A549 (cell line): ENCODE results near the gene TRMT11. TPM values are rescaled to one million over a fixed set of nuclear protein-coding genes. Genes with fewer than 3 reads are reported as not detected.

Experiments used
- ATAC-seq, 2 experiments: fragments of 200-7000 bp in 1 of 2; fragments of >200 bp in 1 of 2; cut with Nextera tagmentation in 1 of 2; cut with Tn5 transposase in 1 of 2; 3 replicates each; pipeline versions ENCODE4 v1.8.0 to v1.9.1; 2018 to 2020; ENCODE audit warnings: mild to moderate bottlenecking in 1 of 2, moderate library complexity in 1 of 2
- CTCF ChIA-PET: fragments of 300-600 bp; sonication (Branson Sonifier 250); formaldehyde crosslinking; extraction: SDS; loops from one replicate; lab custom pipeline; 2021; ENCODE audit warnings: antibody characterized with exemption, inconsistent platforms; lab: Yijun Ruan, JAX
- POLR2A ChIA-PET: fragments of 350-600 bp; formaldehyde crosslinking; extraction: SDS; loops from one replicate; lab custom pipeline; 2021; ENCODE audit warnings: antibody characterized with exemption, inconsistent platforms; lab: Yijun Ruan, JAX
- DNase-seq, 2 experiments: peaks; one replicate each; pipeline versions ENCODE4 v3.0.0 to v3.0.0-alpha.2; 2011 to 2016; ENCODE audit warnings: low read depth in 1 of 2, low spot score in 1 of 2
- FAIRE-seq: peaks from 2 replicates; lab custom pipeline; 2011; peaks lifted over from hg19 to GRCh38; lab: Jason Lieb, UNC
- H3K27ac ChIP-seq, 2 experiments: fragments of >200 bp; sonication (Bioruptor Twin); formaldehyde crosslinking; 3 replicates each; pipeline ENCODE4 v1.5.1; 2016 to 2017
- H3K4me1 ChIP-seq: fragments of >200 bp; sonication (Bioruptor Twin); formaldehyde crosslinking; 3 replicates; pipeline ENCODE4 v1.6.1; 2016
- H3K4me2 ChIP-seq: fragments of >200 bp; sonication (Bioruptor Twin); formaldehyde crosslinking; 3 replicates; pipeline ENCODE4 v1.6.1; 2016
- H3K4me3 ChIP-seq: fragments of >200 bp; sonication (Bioruptor Twin); formaldehyde crosslinking; 3 replicates; pipeline ENCODE4 v1.5.1; 2016
- H3K9me3 ChIP-seq: fragments of >200 bp; sonication (Bioruptor Twin); formaldehyde crosslinking; 3 replicates; pipeline ENCODE4 v1.6.1; 2016
- CBX8 ChIP-seq: fragments of 200-600 bp; sonication (generic); IDR thresholded peaks from 2 replicates; pipeline ENCODE4 v1.6.1; 2016
- CEBPB ChIP-seq, 2 experiments: fragments of >200 bp in 1 of 2; sonication (Bioruptor Twin) in 1 of 2; formaldehyde crosslinking in 1 of 2; IDR thresholded peaks; 2 replicates each; pipeline ENCODE4 v1.6.1; 2012 to 2016
- E2F6 ChIP-seq: IDR thresholded peaks from 2 replicates; pipeline ENCODE4 v1.6.1; 2012; ENCODE audit warnings: low read depth, borderline replicate concordance
- EHMT2 ChIP-seq: fragments of 200-600 bp; sonication (generic); IDR thresholded peaks from 2 replicates; pipeline ENCODE4 v1.6.1; 2016; ENCODE audit warnings: antibody characterized with exemption, low read depth, mild to moderate bottlenecking, moderate library complexity
- EP300 ChIP-seq, 2 experiments: fragments of >200 bp; sonication (Bioruptor Twin); formaldehyde crosslinking; IDR thresholded peaks; 2 replicates in 1 of 2; 3 replicates in 1 of 2; pipeline ENCODE4 v1.6.1; 2016 to 2017
- FOSL2 ChIP-seq, 2 experiments: fragments of 450-650 bp in 1 of 2; fragments of >200 bp in 1 of 2; sonication (Bioruptor Twin) in 1 of 2; formaldehyde crosslinking; IDR thresholded peaks; 2 replicates each; pipeline versions ENCODE4 v1.5.0 to v1.6.1; 2016 to 2020; ENCODE audit warnings: mild to moderate bottlenecking in 1 of 2, moderate library complexity in 1 of 2
- GATA3 ChIP-seq: IDR thresholded peaks from 2 replicates; pipeline ENCODE4 v1.6.1; 2012; ENCODE audit warnings: borderline replicate concordance
- HDAC2 ChIP-seq: fragments of 200-600 bp; sonication (generic); IDR thresholded peaks from 2 replicates; pipeline ENCODE4 v1.6.1; 2016
- HOXB13 ChIP-seq: fragments of 250-450 bp; sonication (Bioruptor Pico); IDR thresholded peaks from 2 replicates; pipeline ENCODE4 v1.5.0; 2020; ENCODE audit warnings: low read depth, mild to moderate bottlenecking, moderate library complexity
- JUN ChIP-seq, 2 experiments: fragments of >200 bp; sonication (Bioruptor Twin); formaldehyde crosslinking; IDR thresholded peaks; 2 replicates in 1 of 2; 3 replicates in 1 of 2; pipeline ENCODE4 v1.6.1; 2016 to 2017
- JUNB ChIP-seq: fragments of >200 bp; sonication (Bioruptor Twin); formaldehyde crosslinking; IDR thresholded peaks from 2 replicates; pipeline ENCODE4 v1.6.1; 2016
- KDM1A ChIP-seq: fragments of 200-600 bp; sonication (generic); IDR thresholded peaks from 2 replicates; pipeline ENCODE4 v1.6.1; 2016; ENCODE audit warnings: low read depth, mild to moderate bottlenecking
- MAFK ChIP-seq: fragments of 450-650 bp; IDR thresholded peaks from 2 replicates; pipeline ENCODE4 v1.6.1; 2014; ENCODE audit not compliant: partially characterized antibody
- MAZ ChIP-seq: fragments of 150-350 bp; IDR thresholded peaks from 2 replicates; pipeline ENCODE4 v1.6.1; 2014; ENCODE audit warnings: antibody characterized with exemption, low read depth, low read length, borderline replicate concordance
- MYC ChIP-seq: IDR thresholded peaks from 2 replicates; pipeline ENCODE4 v1.6.1; 2012; ENCODE audit warnings: mild to moderate bottlenecking, inconsistent platforms, low read length, improper control_type of control experiment, borderline replicate concordance
- NFE2L2 ChIP-seq: fragments of 150-350 bp; conservative IDR thresholded peaks from 2 replicates; pipeline ENCODE4 v1.6.1; 2014; ENCODE audit warnings: low read length
- NPAS2 ChIP-seq: fragments of 250-450 bp; sonication (Bioruptor Pico); IDR thresholded peaks from 2 replicates; pipeline ENCODE4 v1.8.0; 2022; ENCODE audit warnings: mild to moderate bottlenecking, moderate library complexity, borderline replicate concordance
- NR3C1 ChIP-seq: fragments of >200 bp; sonication (Bioruptor Twin); formaldehyde crosslinking; IDR thresholded peaks from 3 replicates; pipeline ENCODE4 v1.6.1; 2017
- PHF8 ChIP-seq: fragments of 200-600 bp; sonication (generic); IDR thresholded peaks from 2 replicates; pipeline ENCODE4 v1.6.1; 2016; ENCODE audit warnings: low read depth, mild to moderate bottlenecking, antibody characterized with exemption, moderate library complexity, borderline replicate concordance
- POLR2AphosphoS2 ChIP-seq: conservative IDR thresholded peaks from 2 replicates; pipeline ENCODE4 v1.6.1; 2012; ENCODE audit warnings: low read length, improper control_type of control experiment, inconsistent platforms
- RARB ChIP-seq: fragments of 250-450 bp; sonication (Bioruptor Pico); IDR thresholded peaks from 2 replicates; pipeline ENCODE4 v1.8.0; 2021; ENCODE audit warnings: mild to moderate bottlenecking, moderate library complexity
- RFX5 ChIP-seq: fragments of 450-650 bp; IDR thresholded peaks from 2 replicates; pipeline ENCODE4 v1.7.1; 2014; ENCODE audit warnings: antibody characterized with exemption, mild to moderate bottlenecking, moderate library complexity
- SMC3 ChIP-seq: fragments of >200 bp; sonication (Bioruptor Twin); formaldehyde crosslinking; IDR thresholded peaks from 3 replicates; pipeline ENCODE4 v1.6.1; 2018; ENCODE audit warnings: inconsistent platforms
- TFCP2L1 ChIP-seq: fragments of 250-450 bp; sonication (Bioruptor Pico); IDR thresholded peaks from 2 replicates; pipeline ENCODE4 v1.5.0; 2021; ENCODE audit warnings: mild to moderate bottlenecking
- ZSCAN20 ChIP-seq: fragments of 250-450 bp; sonication (Bioruptor Pico); IDR thresholded peaks from 2 replicates; pipeline ENCODE4 v1.8.0; 2022; ENCODE audit warnings: mild to moderate bottlenecking, moderate library complexity
- WGBS: methylation state at CpG from one replicate; pipeline ENCODE4 v1.1.6; 2017; ENCODE audit errors: missing lambda C conversion rate; 5-methylcytosine and 5-hydroxymethylcytosine counted together
- polyA plus RNA-seq, 4 experiments: library from polyadenylated mRNA; depleted of rRNA in 3 of 4; stranded (reverse); fragments of >200 nt; fragmentation: RNase III in 1 of 4; extraction: RNeasy Plus Mini Kit Qiagen cat#74134 plus additional on column Dnase treatment in 1 of 4; gene quantifications; 2 replicates in 3 of 4; 3 replicates in 1 of 4; pipeline ENCODE4 v1.2.3, GENCODE V29; 2011 to 2017
- TF ChIP-seq, protein P1 (sequence below): IDR thresholded peaks from 2 replicates; pipeline ENCODE4 v1.6.1; 2012
- TF ChIP-seq, protein P2 (sequence below): fragments of 450-650 bp; IDR thresholded peaks from 2 replicates; pipeline ENCODE4 v1.6.1; 2014; ENCODE audit warnings: antibody characterized with exemption

Gene TRMT11
- polyA plus RNA-seq, 2 of the 4 experiments (the other 2 are of a cell fraction), result 17.4 to 44.1 TPM

DNA sequence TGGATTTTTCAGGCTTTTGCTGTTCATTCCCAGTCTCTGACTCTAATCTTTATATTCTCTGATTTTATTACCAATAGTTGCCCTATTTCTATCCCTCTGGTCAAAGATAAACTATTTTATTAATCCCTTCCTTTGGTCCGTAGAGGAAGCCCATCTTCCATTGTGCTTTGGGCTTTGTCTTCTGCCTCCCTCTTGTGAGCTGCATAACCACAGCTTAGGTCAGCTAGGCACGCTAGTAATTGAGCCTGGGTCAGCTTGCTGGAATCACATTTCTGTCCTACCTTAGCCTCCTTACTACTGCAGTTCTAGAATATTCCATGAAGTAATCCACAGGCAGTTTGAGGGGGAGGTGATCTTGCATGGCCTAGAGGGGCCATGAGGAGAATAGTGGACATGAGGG lies 49.4 kb downstream of the TRMT11 start:
- 94% methylated on average over 2 of the region's 2 CpGs for WGBS
- H3K4me1 ChIP-seq, result peaks cover 52% of the 10 kb centered on the region
- FAIRE-seq (no peak), DNase-seq (no peak), ATAC-seq (no peak)
- H3K4me3 ChIP-seq, result no peak overlapping the region
- H3K27ac ChIP-seq, result peak overlapping the region; percentile 32 to 33; a peak in 1 of 6 replicates
- H3K4me2 ChIP-seq, result no peak overlapping the region
- H3K9me3 ChIP-seq, result no peaks in the 10 kb centered on the region
- ChIA-PET CTCF (interaction anchor here (0.6 to 1.2 kb wide), 3 partner anchors 9 to 1085 kb away, joined by 3 read pairs; no protein-coding TSS in a partner anchor), POLR2A (no interaction called here)
- TF ChIP-seq GATA3 (no peak), EHMT2 (no peak), HOXB13 (CRISPR knock-in tag) (no peak), EP300 (IDR thresholded peaks at IDR 0.05) (no peak), NFE2L2 (no peak), MAFK (no peak), JUNB (no peak), E2F6 (no peak), MAZ (no peak), RARB (CRISPR knock-in tag) (no peak)
- TF ChIP-seq, protein P1, sequence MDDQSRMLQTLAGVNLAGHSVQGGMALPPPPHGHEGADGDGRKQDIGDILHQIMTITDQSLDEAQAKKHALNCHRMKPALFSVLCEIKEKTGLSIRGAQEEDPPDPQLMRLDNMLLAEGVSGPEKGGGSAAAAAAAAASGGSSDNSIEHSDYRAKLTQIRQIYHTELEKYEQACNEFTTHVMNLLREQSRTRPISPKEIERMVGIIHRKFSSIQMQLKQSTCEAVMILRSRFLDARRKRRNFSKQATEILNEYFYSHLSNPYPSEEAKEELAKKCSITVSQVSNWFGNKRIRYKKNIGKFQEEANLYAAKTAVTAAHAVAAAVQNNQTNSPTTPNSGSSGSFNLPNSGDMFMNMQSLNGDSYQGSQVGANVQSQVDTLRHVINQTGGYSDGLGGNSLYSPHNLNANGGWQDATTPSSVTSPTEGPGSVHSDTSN, result no peak

GRCh38 chr6:126038234-126038633 lies 51.9 kb downstream of the TRMT11 start:
- ATAC-seq (no peak), DNase-seq (no peak), FAIRE-seq (no peak)
- TF ChIP-seq TFCP2L1 (CRISPR knock-in tag), result no peak
- TF ChIP-seq PHF8, result no peak
- no peak for TF ChIP-seq RFX5
- TF ChIP-seq JUN (IDR thresholded peaks at IDR 0.05), result no peak
- no peak for TF ChIP-seq NR3C1
- Histone ChIP-seq H3K9me3 (no peaks in the 10 kb centered on the region), H3K4me2 (no peak overlapping the region), H3K27ac (peak overlapping the region; percentile 65 to 96), H3K4me3 (no peak overlapping the region), H3K4me1 (peaks cover 69% of the 10 kb centered on the region)
- CTCF ChIA-PET, result no interaction called here
- POLR2A ChIA-PET, result no interaction called here

DNA sequence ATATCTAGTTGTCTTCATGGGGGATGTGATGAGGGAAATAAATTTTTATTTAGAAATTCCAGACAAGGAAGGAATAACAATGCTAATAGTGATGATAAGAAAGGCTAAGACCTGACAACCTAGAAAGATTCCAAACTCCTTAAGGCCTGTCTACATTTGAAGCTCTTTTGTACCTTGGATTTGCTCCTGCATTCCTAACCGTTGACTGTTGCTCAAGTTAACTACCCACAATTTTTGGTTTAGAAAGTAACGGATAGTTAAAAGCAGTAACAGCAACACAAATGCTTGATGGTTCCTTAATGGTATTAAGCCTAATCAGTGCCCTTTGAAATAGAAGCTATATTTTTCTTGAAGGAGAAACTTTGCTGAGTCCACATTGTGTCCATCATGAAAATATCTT lies 52.9 kb downstream of the TRMT11 start:
- H3K27ac ChIP-seq, result peak overlapping the region; percentile 94 to 96
- peaks cover 58% of the 10 kb centered on the region for H3K4me1 ChIP-seq
- ChIA-PET CTCF (interaction anchor here (1.1 kb wide), 1 partner anchor 52 kb away, joined by 3 read pairs; no protein-coding TSS in a partner anchor), POLR2A (no interaction called here)
- peaks cover 1% of the 10 kb centered on the region; the same call in 1 of the 3 replicates for H3K9me3 ChIP-seq
- WGBS, result 3% methylated on average over 2 of the region's 2 CpGs
- DNase-seq (peak in 1 of 2 experiments; percentile 55), ATAC-seq (peak in 1 of 2 experiments; percentile 48; a peak in 2 of 6 replicates), FAIRE-seq (no peak)
- H3K4me2 ChIP-seq, result peak overlapping the region; percentile 82
- H3K4me3 ChIP-seq, result no peak overlapping the region
- TF ChIP-seq FOSL2 (IDR thresholded peaks at IDR 0.05) (no peak), FOSL2 (CRISPR knock-in tag; IDR thresholded peaks at IDR 0.05) (peak; percentile 24; the same call in 1 of the 2 replicates), CEBPB (IDR thresholded peaks at IDR 0.05) (peak in 1 of 2 experiments; percentile 47; a peak in 1 of 4 replicates), HDAC2 (no peak), POLR2AphosphoS2 (no peak)

DNA sequence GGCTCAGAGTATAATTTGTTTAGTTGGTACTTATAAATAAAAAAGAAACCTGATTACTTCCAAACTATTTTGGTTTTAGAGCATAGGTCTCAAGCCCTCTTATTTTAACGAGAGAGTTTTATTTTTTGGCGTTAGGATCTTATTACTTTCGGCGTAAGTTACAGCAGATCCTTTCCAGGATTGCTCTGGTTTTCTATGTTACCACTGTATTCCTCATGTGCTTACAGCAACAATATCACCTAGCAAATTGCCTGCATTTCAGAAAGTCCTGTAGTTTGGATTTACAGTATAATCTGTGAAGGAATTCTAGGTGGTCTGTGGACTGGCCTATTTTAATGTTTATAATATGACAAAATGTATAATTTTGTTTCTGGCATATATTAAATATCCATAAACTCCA lies 54.1 kb downstream of the TRMT11 start:
- H3K4me2 ChIP-seq, result peak overlapping the region; percentile 82
- H3K9me3 ChIP-seq, result peaks cover 5% of the 10 kb centered on the region; the same call in 1 of the 3 replicates
- no peak overlapping the region for H3K4me3 ChIP-seq
- no peak for FAIRE-seq
- ChIA-PET CTCF (interaction anchor here (1.0 kb wide), 1 partner anchor 196 kb away, joined by 3 read pairs; no protein-coding TSS in a partner anchor), POLR2A (interaction anchor here (0.6 kb wide), 1 partner anchor 54 kb away, joined by 3 read pairs; the partner anchor contains the start of gene TRMT11)
- ATAC-seq, result peak; percentile 61 to 62; a peak in 5 of 6 replicates
- DNase-seq, result no peak
- H3K4me1 ChIP-seq, result peaks cover 49% of the 10 kb centered on the region
- peak overlapping the region; percentile 94 to 96 for H3K27ac ChIP-seq
- TF ChIP-seq ZSCAN20 (no peak), NPAS2 (CRISPR knock-in tag) (no peak), E2F6 (no peak), EP300 (IDR thresholded peaks at IDR 0.05) (no peak), CBX8 (no peak), SMC3 (no peak), RARB (CRISPR knock-in tag) (no peak), KDM1A (no peak), MYC (no peak)
- TF ChIP-seq, protein P2, sequence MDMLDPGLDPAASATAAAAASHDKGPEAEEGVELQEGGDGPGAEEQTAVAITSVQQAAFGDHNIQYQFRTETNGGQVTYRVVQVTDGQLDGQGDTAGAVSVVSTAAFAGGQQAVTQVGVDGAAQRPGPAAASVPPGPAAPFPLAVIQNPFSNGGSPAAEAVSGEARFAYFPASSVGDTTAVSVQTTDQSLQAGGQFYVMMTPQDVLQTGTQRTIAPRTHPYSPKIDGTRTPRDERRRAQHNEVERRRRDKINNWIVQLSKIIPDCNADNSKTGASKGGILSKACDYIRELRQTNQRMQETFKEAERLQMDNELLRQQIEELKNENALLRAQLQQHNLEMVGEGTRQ, result no peak
- 7% methylated on average over 4 of the region's 4 CpGs for WGBS
